ENCODE measurements around the gene CNIH3. TPM values are rescaled to one million over a fixed set of nuclear protein-coding genes. Genes with fewer than 3 reads are reported as not detected.

The CNIH3 gene
- total RNA-seq, 2 donors from 2014 or later = 0.33 to 1.3 TPM

GRCh38 chr1:224737353-224737727 is 121.2 kb downstream of the CNIH3 start:
- H3K4me3 ChIP-seq = no peak overlapping the region
- TF ChIP-seq CTCF (IDR thresholded peaks at IDR 0.05) = no peak
- DNase-seq (ENCODE audit: low spot score) = no peak
- no peaks in the 10 kb centered on the region for H3K27me3 ChIP-seq
- no peaks in the 10 kb centered on the region for H3K36me3 ChIP-seq
- H3K4me1 ChIP-seq = peaks cover 0 to 28% of the 10 kb centered on the region in 2 donors
- H3K27ac ChIP-seq = peak overlapping the region; percentile 52 to 65
- H3K9me3 ChIP-seq = no peaks in the 10 kb centered on the region

GRCh38 chr1:224739303-224739996 is 123.3 kb downstream of the CNIH3 start:
- Histone ChIP-seq H3K4me1 (peaks cover 0 to 11% of the 10 kb centered on the region in 2 donors), H3K9me3 (no peaks in the 10 kb centered on the region), H3K27me3 (no peaks in the 10 kb centered on the region), H3K27ac (no peak overlapping the region), H3K36me3 (no peaks in the 10 kb centered on the region), H3K4me3 (no peak overlapping the region)
- no peak for DNase-seq (ENCODE audit: low spot score)
- TF ChIP-seq CTCF (IDR thresholded peaks at IDR 0.05) = no peak

GRCh38 chr1:224739997-224740684 is 124.0 kb downstream of the CNIH3 start:
- no peak for TF ChIP-seq CTCF (IDR thresholded peaks at IDR 0.05)
- H3K4me1 ChIP-seq = peaks cover 0 to 11% of the 10 kb centered on the region in 2 donors
- H3K27ac ChIP-seq = no peak overlapping the region
- no peaks in the 10 kb centered on the region for H3K36me3 ChIP-seq
- DNase-seq (ENCODE audit: low spot score) = no peak
- no peak overlapping the region for H3K4me3 ChIP-seq
- H3K27me3 ChIP-seq = no peaks in the 10 kb centered on the region
- no peaks in the 10 kb centered on the region for H3K9me3 ChIP-seq

GRCh38 chr1:224740685-224741052 is 124.6 kb downstream of the CNIH3 start:
- Histone ChIP-seq H3K4me3 (no peak overlapping the region), H3K36me3 (no peaks in the 10 kb centered on the region), H3K9me3 (no peaks in the 10 kb centered on the region), H3K4me1 (peaks cover 0 to 11% of the 10 kb centered on the region in 2 donors), H3K27me3 (no peaks in the 10 kb centered on the region), H3K27ac (no peak overlapping the region)
- no peak for DNase-seq (ENCODE audit: low spot score)
- TF ChIP-seq CTCF (IDR thresholded peaks at IDR 0.05) = no peak

GRCh38 chr1:224742349-224742748 is 126.2 kb downstream of the CNIH3 start:
- no peaks in the 10 kb centered on the region for H3K9me3 ChIP-seq
- H3K36me3 ChIP-seq = no peaks in the 10 kb centered on the region
- no peak overlapping the region for H3K27ac ChIP-seq
- H3K27me3 ChIP-seq = no peaks in the 10 kb centered on the region
- H3K4me1 ChIP-seq = peaks cover 0 to 3% of the 10 kb centered on the region in 2 donors
- H3K4me3 ChIP-seq = no peak overlapping the region
- TF ChIP-seq CTCF (IDR thresholded peaks at IDR 0.05) = no peak
- DNase-seq (ENCODE audit: low spot score) = no peak
